ENCODE results near the gene TPD52L2. TPM values are rescaled to one million over a fixed set of nuclear protein-coding genes. Genes with fewer than 3 reads are reported as not detected.
"Not testable (repeated sequence)": the region's sequence is repeated elsewhere in the genome, so short reads cannot be mapped to it uniquely, and the experiment has no call there.

The TPD52L2 gene
- total RNA-seq, 6 donors from 2014 or later: 64.2 to 103 (median 79.4) TPM

DNA sequence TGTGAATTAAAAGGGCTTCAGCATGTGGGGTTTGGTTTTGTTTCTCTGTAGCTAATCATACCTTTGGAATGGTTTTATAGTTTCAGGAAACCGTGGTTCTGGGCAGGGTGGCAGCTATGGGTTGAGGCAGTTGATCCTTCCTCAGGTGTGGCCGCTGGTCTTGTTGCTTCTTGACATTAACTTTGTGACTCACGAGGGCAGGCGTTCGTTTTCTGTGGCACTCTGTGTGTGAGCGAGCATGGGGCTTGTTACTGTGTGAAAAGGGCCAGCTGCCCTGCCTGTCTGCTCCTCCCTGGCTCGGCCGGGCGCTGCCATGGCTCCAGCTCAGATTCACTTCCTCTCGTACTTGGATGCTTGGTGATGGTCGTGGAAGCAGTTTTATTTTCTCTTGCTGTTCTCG, 46.1 kb downstream of the TPD52L2 start:
- Histone ChIP-seq H3K4me3 (no peak overlapping the region), H3K9me3 (no peaks in the 10 kb centered on the region), H3K36me3 (no peaks in the 10 kb centered on the region), H3K4me1 (peaks cover 11 to 49% (median 13%) of the 10 kb centered on the region in 4 donors), H3K27ac (no peak overlapping the region), H3K27me3 (no peaks in the 10 kb centered on the region)
- WGBS, 2 donors: 42 to 59% methylated on average over 12 of the region's 12 CpGs
- DNase-seq: peak in 1 of 2 donors; percentile 47
- peak in 1 of 2 donors; percentile 48 for ATAC-seq (ENCODE audit: low FRiP score in 2 of 2)
- no peak for TF ChIP-seq POLR2A (IDR thresholded peaks at IDR 0.05)
- no peak for TF ChIP-seq EP300 (IDR thresholded peaks at IDR 0.05)
- no peak for TF ChIP-seq CTCF (IDR thresholded peaks at IDR 0.05)
- TF ChIP-seq POLR2AphosphoS5 (IDR thresholded peaks at IDR 0.05): no peak

DNA sequence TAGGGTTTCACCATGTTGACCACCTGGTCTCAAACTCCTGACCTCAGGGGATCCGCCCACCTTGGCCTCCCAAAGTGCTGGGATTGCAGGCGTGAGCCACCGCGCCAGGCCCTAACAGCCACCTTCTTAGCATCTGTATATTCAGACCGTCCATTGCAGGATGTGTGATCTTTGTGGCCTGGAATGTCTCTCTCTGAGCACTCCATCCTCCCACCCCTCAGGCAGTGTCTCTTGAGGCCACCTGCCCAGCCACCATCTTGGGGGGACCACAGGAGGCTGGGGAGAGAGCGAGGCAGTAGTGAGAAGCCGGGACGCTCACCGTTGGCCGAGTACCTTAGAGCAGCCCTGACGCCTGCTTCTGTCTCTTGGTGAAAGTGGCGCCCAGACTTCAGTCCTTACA, 48.7 kb downstream of the TPD52L2 start:
- 95 to 96% methylated on average over 10 to 12 of the region's 12 CpGs for WGBS, 2 donors
- ATAC-seq (ENCODE audit: low FRiP score in 2 of 2) (no peak), DNase-seq (no peak)
- peaks cover 11 to 32% (median 12%) of the 10 kb centered on the region in 4 donors for H3K4me1 ChIP-seq
- H3K27ac ChIP-seq: no peak overlapping the region
- no peaks in the 10 kb centered on the region for H3K27me3 ChIP-seq
- no peak overlapping the region for H3K4me3 ChIP-seq
- H3K36me3 ChIP-seq: peaks cover 0 to 12% (median 6%) of the 10 kb centered on the region in 4 donors
- TF ChIP-seq POLR2A (IDR thresholded peaks at IDR 0.05) (no peak), POLR2AphosphoS5 (IDR thresholded peaks at IDR 0.05) (no peak), CTCF (IDR thresholded peaks at IDR 0.05) (no peak), EP300 (IDR thresholded peaks at IDR 0.05) (no peak)
- H3K9me3 ChIP-seq: peaks cover 0 to 2% (median 0%) of the 10 kb centered on the region in 4 donors

- DNase-seq (peak in 1 of 2 donors; percentile 40), ATAC-seq (ENCODE audit: low FRiP score in 2 of 2) (peak in 1 of 2 donors; percentile 26)
- peaks cover 0 to 2% (median 0%) of the 10 kb centered on the region in 4 donors for H3K9me3 ChIP-seq
- peaks cover 5 to 19% (median 12%) of the 10 kb centered on the region in 4 donors for H3K4me1 ChIP-seq
- H3K36me3 ChIP-seq: peaks cover 0 to 21% (median 12%) of the 10 kb centered on the region in 4 donors
- H3K27ac ChIP-seq: no peak overlapping the region
- whole genome bisulfite sequencing, 2 donors: 84 to 90% methylated on average over 5 to 6 of the region's 6 CpGs
- no peak for TF ChIP-seq CTCF (IDR thresholded peaks at IDR 0.05)
- no peak for TF ChIP-seq POLR2A (IDR thresholded peaks at IDR 0.05)
- TF ChIP-seq POLR2AphosphoS5 (IDR thresholded peaks at IDR 0.05): no peak
- no peak for TF ChIP-seq EP300 (IDR thresholded peaks at IDR 0.05)
- H3K27me3 ChIP-seq: no peaks in the 10 kb centered on the region
- H3K4me3 ChIP-seq: no peak overlapping the region
Measured at GRCh38 chr20:63915471-63915870, 50.4 kb downstream of the TPD52L2 start.

DNA sequence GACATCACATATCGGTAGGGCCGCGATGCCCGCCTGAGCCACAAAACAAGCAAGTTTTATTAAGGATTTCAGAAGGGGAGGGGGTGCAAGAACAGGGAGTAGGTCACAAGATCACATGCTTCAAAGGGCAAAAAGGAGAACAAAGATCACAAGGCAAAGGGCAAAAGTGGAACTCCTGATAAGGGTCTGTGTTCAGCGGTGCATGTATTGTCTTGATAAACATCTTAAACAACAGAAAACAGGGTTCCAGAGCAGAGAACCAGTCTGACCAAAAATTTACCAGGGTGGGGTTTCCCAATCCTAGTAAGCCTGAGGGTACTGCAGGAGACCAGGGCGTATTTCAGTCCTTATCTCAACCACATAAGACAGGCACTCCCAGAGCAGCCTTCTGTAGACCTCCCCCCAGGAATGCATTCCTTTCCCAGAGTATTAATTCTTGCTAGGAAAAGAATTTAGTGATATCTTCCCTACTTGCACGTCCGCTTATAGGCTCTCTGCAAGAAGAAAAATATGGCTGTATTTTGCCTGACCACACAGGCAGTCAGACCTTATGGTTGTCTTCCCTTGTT, 51.4 kb downstream of the TPD52L2 start:
- 89 to 97% methylated on average over 8 of the region's 8 CpGs for WGBS, 2 donors
- not testable (repeated sequence) for ATAC-seq (ENCODE audit: low FRiP score in 2 of 2); H3K4me3 ChIP-seq; H3K9me3 ChIP-seq; H3K27ac ChIP-seq; H3K27me3 ChIP-seq; DNase-seq; H3K4me1 ChIP-seq
- H3K36me3 ChIP-seq: peaks cover 0 to 26% (median 13%) of the 10 kb centered on the region in 4 donors

- no peak overlapping the region for H3K4me3 ChIP-seq
- H3K27ac ChIP-seq: no peak overlapping the region
- peaks cover 0 to 26% (median 13%) of the 10 kb centered on the region in 4 donors for H3K36me3 ChIP-seq
- peaks cover 0 to 2% (median 0%) of the 10 kb centered on the region in 4 donors for H3K9me3 ChIP-seq
- no peaks in the 10 kb centered on the region for H3K27me3 ChIP-seq
- DNase-seq (no peak), ATAC-seq (ENCODE audit: low FRiP score in 2 of 2) (no peak)
- 93 to 95% methylated on average over 11 of the region's 11 CpGs for WGBS, 2 donors
- TF ChIP-seq EP300 (IDR thresholded peaks at IDR 0.05) (no peak), POLR2A (IDR thresholded peaks at IDR 0.05) (no peak), CTCF (IDR thresholded peaks at IDR 0.05) (no peak), POLR2AphosphoS5 (IDR thresholded peaks at IDR 0.05) (no peak)
- H3K4me1 ChIP-seq: peaks cover 0 to 2% (median under 1%) of the 10 kb centered on the region in 4 donors
Measured at GRCh38 chr20:63917811-63918210, 52.7 kb downstream of the TPD52L2 start.
